Activated CD8-positive, alpha-beta memory T cell treated with anti-CD3 and anti-CD28 coated beads for 48 hours (primary cell): ENCODE data around the gene WIPF1.

Experiments
- DNase-seq, 3 experiments: peaks; one replicate each; pipeline ENCODE4 v3.0.0-alpha.2; 2020; ENCODE audit warnings: low read depth in 2 of 3, low spot score in 2 of 3

Gene WIPF1

GRCh38 chr2:174595891-174596397 is 1.7 kb downstream of the WIPF1 start:
- DNase-seq = no peak

GRCh38 chr2:174595116-174595809 is 2.3 kb downstream of the WIPF1 start:
- DNase-seq = no peak

GRCh38 chr2:174594456-174594855 is 3.1 kb downstream of the WIPF1 start:
- DNase-seq = no peak

- no peak for DNase-seq
Observed at GRCh38 chr2:174593574-174594203, 3.9 kb downstream of the WIPF1 start.

- no peak for DNase-seq
Observed at GRCh38 chr2:174593041-174593440, 4.6 kb downstream of the WIPF1 start.

- DNase-seq = no peak
Observed at GRCh38 chr2:174591740-174592139, 5.9 kb downstream of the WIPF1 start.

- DNase-seq = no peak
Observed at GRCh38 chr2:174590928-174591648, 6.5 kb downstream of the WIPF1 start.

- DNase-seq = no peak
Observed at GRCh38 chr2:174590346-174590745, 7.3 kb downstream of the WIPF1 start.

GRCh38 chr2:174589334-174589733 is 8.3 kb downstream of the WIPF1 start:
- no peak for DNase-seq

- DNase-seq = no peak
Observed at GRCh38 chr2:174588463-174588862, 9.1 kb downstream of the WIPF1 start.

- no peak for DNase-seq
Observed at GRCh38 chr2:174587579-174587978, 10.0 kb downstream of the WIPF1 start.

GRCh38 chr2:174586418-174587295 is 10.9 kb downstream of the WIPF1 start:
- no peak for DNase-seq

GRCh38 chr2:174585657-174586252 is 11.8 kb downstream of the WIPF1 start:
- no peak for DNase-seq

- DNase-seq = no peak
Observed at GRCh38 chr2:174585146-174585545, 12.5 kb downstream of the WIPF1 start.

- no peak for DNase-seq
Observed at GRCh38 chr2:174581491-174581890, 16.1 kb downstream of the WIPF1 start.

- DNase-seq = no peak
Observed at GRCh38 chr2:174580951-174581350, 16.7 kb downstream of the WIPF1 start.

GRCh38 chr2:174577967-174578589 is 19.5 kb downstream of the WIPF1 start:
- no peak for DNase-seq

GRCh38 chr2:174575124-174575776 is 22.4 kb downstream of the WIPF1 start:
- no peak for DNase-seq

GRCh38 chr2:174574657-174575056 is 22.9 kb downstream of the WIPF1 start:
- no peak for DNase-seq

GRCh38 chr2:174573621-174574081 is 24.0 kb downstream of the WIPF1 start:
- no peak for DNase-seq
